Activated CD8-positive, alpha-beta memory T cell treated with anti-CD3 and anti-CD28 coated beads for 24 hours (primary cell): ENCODE results near the gene RPP25L.

Experiments used
- DNase-seq: peaks from one replicate; pipeline ENCODE4 v3.0.0-alpha.2; 2020

RPP25L gene

GRCh38 chr9:34610434-34611206 lies 1.3 kb downstream of the RPP25L start:
- DNase-seq = no peak

GRCh38 chr9:34607331-34607730 lies 4.6 kb downstream of the RPP25L start:
- no peak for DNase-seq

GRCh38 chr9:34606905-34607304 lies 5.0 kb downstream of the RPP25L start:
- no peak for DNase-seq

- no peak for DNase-seq
Measured at GRCh38 chr9:34606190-34606589, 5.7 kb downstream of the RPP25L start.

- DNase-seq = peak; percentile 93
Measured at GRCh38 chr9:34603610-34604231, 8.2 kb downstream of the RPP25L start.

DNA sequence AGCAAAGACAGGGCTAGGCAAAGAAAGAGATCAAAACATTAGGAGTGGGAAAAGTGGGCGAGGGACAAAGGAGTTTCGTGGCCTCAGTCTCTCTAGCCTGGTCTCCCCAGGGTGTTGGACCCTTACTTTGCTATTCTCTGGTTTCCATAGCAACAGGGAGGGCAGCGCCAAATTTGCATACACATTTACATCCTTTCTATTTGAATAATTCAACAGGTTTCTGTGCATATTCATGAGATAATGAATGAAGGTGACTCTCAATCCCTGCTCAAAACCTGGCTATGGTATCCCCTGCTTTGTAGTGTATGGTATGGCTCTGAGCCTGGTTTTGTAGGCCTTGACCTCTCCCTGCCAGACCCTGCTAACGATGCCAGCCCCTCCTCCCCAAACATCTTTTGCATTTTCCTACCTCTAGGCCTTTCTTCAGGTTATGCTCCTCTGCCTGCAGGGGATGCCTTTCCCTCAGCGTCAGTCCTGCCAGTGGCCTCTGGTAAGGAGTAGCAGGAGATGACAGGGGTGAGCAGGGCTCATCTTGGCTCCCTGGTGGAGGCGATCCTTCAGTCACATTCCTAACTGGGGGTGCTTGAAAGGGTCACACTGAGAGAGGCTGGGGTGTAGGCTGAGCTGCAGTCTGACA lies 9.8 kb downstream of the RPP25L start:
- no peak for DNase-seq

GRCh38 chr9:34600908-34601307 lies 11.0 kb downstream of the RPP25L start:
- DNase-seq = no peak

DNA sequence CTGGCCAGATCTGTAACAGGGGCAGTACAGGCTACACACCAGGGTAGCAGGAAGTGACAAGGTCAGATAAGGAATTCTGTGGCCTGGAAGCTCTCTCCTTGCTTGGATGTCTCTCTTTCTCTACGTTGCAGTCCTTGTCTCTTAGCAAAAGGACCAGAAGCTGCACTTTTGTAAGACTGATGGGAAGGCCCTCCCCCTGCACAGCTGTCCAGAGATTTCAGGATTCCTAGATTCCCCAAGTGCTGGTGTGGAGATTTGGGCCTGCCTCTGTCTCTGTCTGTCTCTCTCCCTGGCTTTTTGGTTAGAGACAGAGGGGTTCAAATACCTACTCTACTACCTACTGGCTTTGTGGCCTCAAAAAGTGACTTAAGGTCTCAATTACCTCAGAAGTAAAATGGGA lies 12.4 kb downstream of the RPP25L start:
- no peak for DNase-seq

- no peak for DNase-seq
Measured at GRCh38 chr9:34594177-34594576, 17.7 kb downstream of the RPP25L start.

DNA sequence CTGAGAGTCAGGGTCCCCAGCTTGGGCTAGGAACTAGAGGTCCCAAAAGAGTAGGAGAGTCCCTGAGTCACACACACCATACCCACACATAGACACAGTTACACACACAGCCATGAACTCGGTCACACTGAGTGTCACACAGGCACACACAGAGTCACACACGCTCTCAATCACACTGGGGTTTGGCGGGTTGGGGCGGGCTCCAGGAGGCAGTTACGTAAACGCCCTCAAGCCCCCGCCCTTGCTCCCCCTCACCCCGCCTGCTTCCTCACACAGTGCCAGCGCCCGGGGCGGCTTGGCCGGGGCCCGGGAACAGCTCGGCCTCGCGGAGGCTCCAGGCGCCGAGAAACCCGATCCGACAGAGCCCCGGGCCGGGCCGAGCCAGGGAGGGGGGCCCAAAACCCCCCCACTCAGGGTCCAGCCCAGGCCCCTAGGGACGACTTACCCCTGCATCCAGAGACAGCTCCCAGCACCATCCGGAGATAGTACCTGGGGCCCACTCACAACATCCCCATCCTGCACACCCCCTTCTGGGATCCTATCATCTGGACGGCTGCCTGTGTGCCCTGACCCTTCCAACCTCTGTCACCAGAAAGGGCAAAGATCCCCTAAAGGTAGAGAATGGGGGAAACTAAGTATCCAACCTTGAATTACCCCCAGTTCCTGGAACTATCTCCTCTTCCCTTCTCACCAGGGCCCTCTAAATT lies 18.8 kb downstream of the RPP25L start:
- no peak for DNase-seq

DNA sequence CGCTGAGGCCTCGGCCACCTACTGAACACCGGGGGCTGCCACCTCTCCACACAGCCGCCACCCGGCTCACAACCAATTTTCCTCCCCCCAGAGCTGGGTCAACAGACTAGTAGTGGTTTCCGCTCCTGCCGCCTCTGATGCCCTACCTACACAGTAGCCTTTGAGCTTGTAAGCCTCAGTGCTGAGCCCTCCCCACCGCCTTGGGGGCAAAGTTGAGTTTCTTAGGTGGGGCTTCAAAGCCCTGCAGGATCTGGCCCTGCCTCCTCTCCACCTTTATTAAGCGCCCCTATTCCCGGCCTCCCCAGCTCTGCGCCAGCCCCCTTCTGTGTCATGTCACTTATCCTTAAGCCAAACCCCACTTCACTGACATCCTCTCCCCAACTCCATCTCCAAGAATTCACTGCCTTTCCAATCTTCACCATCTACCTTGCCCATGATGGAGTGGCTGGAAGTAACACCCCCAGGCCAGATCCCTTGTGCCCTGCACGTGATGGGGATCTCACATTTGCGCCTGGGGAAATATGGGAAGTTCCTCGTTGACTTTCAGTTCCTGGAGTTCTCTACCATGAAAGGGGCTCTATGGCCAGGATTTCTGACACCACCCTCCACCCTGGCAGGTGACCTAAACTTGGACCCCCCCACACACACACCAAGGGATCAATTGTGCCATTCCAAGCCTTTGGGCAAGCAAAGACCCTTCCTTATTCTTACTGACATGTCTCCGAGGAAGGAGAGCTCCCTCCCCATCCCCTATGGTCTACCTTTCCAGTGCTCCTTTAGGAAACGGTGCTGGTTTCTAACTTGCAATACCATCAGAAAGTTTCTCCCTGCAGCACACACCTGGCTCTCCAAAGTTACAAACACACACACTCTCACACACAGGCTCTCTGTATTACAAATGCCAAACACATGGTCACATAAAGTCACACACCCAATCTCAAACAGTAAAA lies 19.7 kb downstream of the RPP25L start:
- no peak for DNase-seq

- peak; percentile 94 for DNase-seq
Measured at GRCh38 chr9:34591248-34591916, 20.5 kb downstream of the RPP25L start.

GRCh38 chr9:34590381-34591247 lies 21.3 kb downstream of the RPP25L start:
- DNase-seq = peak; percentile 74

- DNase-seq = no peak
Measured at GRCh38 chr9:34589636-34590380, 22.1 kb downstream of the RPP25L start, which contains the start of gene CNTFR. TSS of gene CNTFR (minus strand) at chr9:34589724. CDS start at chr9:34568981, 20,743 bp downstream.

DNA sequence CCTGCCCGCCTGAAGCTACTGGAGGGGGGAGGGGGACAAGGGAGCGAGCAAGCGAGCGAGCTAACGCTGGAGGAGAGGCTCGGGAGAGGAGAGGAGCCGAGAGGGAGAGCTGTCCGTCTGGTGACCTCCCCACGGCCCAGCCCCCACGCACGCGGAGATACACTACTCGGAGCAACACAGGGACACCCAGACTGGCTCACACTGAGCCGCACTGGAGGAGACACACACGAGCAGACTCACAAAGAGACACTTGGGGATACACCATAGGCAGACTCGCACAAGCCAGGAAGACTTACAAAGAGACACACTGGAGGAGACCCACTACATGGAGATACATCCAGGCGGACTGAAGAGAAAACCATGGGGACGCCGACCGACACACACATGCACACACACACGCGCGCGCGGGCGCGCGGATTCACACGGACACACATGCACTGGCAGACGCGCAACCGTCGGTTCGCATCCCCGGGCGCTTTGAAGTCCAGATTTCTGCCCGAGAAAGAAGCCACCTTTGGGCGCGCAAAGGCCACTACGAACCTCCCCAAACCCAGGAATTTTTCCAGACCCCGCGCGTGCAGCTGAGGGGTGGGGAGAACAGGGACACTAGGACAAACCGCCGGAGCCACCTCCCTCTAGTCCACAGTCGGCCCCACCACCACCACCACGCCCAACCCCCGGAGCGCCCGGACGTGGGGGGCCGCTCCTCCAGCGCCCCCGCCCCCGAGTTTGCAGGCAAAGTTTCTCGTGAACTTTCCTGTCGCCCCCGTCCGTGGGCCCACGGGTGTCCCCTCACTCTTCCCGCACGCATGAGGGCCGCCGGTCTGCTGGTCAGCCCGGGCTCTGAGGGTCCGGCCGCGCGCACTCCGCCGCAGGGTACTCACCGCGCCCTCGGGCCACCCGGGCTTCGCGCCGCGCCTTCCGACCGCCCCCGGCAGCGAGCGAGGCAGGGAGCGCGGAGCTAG lies 22.9 kb downstream of the RPP25L start:
- no peak for DNase-seq

- DNase-seq = no peak
Measured at GRCh38 chr9:34587271-34587670, 24.6 kb downstream of the RPP25L start.

GRCh38 chr9:34585946-34586669 lies 25.8 kb downstream of the RPP25L start:
- DNase-seq = no peak

DNA sequence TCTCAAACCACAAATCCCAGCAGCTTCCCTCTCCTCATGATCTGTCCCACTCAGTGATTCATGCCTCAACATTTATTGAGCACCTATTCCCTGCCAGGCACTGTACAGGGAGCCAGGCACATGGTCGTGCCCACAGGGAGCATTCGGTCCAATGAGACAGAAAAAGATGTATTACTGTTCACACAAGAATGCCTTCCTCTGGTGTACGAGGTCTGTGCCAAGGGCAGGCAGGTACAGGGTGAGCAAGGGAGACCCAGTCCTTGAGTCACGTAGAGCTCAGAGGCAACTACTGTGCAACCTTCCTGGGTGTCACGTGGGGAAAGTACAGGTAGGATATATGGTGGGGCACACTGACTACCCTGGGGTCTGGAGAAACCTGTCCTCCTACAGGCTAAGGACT lies 26.9 kb downstream of the RPP25L start:
- DNase-seq = no peak
